ENCODE data around the gene MYOZ1. TPM values are rescaled to one million over a fixed set of nuclear protein-coding genes. Genes with fewer than 3 reads are reported as not detected.
"Not testable (repeated sequence)": the region's sequence is repeated elsewhere in the genome, so short reads cannot be mapped to it uniquely, and the experiment has no call there.

Gene MYOZ1
- total RNA-seq, 1 donor from 2014 or later, result 706 TPM

DNA sequence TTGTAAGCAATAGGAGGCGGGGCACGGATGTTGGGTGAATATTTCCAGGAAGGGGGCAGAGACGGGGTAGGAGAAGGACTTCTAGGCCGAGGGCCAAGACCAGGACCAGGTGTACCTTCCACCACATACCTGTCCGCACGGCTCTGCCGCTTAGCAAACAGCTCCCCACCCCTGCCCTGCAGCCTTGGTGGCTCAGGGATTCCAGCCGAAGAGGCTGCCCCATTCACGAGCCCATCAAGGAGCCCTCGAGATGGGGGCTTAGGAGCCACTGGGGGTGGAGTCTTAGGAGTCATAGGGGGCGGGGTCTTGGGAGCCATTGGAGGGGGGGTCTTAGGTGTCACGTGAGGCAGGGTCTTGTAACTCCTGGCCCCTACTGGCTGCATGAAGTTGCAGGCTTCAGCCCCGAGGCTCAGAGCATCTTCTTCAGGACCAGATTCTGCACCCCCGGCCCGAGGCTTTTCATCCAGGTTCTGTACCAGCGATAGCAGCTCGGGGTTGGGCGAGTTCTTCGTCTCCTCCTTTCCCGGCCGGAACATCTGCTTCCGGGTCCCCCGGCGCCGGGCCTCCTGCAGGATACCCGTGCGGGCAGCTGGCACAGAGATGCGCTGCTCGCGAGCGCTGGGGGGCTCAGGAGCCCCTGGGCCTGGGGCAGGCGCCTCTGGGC is 6.1 kb upstream of the MYOZ1 start:
- peak; percentile 89 for DNase-seq

DNA sequence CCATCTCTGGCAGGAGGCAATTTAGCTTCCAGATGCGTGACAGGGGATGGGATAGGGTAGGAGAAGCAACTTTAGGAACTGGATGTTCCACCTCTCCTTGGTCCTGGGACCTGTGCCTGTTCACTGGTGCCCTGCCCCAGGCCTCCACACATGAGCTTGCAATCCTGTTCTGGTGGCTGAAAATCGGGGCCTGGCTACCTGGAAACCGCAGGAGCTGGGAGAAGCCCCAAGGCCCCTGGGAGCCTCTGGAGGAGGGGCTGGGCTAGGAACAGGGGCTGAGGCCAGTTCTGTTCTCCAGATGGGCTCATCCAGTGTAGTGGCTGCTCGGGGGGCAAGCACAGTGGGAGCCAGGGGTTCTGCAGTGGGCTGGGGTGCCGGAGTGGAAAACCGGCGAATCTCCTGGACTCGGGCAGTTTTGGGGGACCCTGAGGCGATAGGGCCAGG is 5.3 kb upstream of the MYOZ1 start:
- DNase-seq, result no peak

DNA sequence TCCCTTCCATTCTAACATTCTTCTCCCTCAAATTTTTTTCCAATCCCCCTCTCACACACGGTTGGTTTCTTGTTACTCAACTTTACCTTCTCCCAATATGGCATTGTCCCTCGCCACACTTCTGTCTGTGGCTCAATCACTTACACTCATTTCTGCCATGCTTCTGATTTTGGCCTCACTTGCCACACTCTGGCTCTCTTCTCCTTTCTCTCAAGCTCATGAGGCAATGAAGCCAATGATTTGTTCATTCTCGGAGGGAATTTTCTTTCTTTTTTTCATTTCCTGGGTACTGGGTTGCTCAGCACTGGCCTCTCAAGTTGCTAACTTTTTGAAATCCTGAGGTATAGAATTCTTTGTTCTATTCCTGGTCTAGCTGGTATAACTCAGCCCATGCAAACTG is 4.0 kb upstream of the MYOZ1 start:
- DNase-seq, result no peak

DNA sequence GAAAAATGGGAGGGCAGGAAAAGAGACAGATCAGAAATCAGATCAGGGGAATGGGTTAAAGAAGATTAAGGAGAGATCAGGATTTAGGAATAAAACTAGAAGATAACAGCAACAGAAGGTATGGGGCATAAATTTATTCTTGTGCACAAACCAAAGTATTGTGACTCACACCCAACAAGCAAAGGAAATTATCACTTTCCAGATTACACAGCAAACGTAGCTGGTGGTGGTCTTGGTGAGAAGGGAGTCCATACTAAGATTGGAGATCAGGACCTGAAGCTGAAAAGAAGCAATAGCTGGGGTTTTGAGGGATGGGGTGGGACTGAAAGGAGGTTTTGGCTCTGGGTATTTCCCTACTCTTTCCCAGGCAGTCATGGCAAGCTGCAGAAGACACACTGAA is 3.5 kb upstream of the MYOZ1 start:
- DNase-seq, result no peak

DNA sequence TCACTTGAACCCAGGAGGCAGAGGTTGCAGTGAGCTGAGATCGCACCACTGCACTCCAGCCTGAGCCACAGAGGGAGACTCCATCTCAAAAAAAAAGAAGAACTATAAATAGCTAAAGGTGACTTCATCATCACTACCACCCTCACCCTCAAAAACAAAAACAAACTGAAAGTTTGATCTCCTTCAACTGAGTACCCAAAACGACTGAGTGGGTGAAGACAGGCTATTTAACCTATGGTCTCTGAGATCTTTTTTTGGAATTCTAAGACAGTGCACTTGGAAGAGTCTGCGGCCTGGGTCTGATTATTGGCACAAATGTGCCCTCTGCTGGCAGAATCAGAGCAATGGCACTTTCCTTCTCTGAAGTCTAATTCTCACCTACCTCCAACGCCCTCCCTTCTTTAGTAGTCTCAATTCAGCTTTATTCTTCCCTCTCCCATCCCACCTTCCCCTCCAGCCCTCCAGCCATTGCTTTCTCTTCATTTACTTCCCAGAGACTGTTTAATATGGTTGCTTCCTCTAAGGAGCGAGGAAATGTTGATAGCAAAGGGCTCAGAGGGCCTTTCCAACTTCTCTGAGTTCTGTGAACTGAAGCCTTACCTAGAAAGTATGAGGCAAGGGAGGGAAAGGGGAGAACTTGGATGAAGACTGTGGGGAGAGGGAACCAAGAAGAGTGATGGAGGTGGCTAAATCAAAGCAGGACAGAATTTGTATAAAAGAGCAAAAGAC is 2.9 kb upstream of the MYOZ1 start:
- peak; percentile 88 for DNase-seq

GRCh38 chr10:73643362-73643761 is 2.1 kb upstream of the MYOZ1 start:
- no peak for DNase-seq

DNA sequence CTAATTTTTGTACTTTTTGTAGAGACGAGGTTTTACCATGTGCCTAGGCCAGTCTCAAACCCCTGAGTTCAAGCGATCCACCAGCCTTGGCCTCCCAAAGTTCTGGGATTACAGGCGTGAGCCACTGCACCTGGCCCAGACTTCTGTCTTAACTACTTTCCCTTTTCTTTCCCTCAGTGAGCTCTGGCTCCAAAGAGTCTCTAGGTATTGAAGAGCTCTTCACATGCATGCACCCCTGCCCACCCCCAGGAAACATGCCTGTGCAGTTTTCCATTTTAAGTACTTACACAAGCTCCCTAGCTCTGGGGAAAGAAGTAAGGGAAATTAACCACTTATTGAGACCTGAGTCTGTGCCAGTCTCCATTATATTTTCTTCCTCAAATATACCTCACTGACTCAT is 2.0 kb downstream of the MYOZ1 start:
- no peak for DNase-seq

DNA sequence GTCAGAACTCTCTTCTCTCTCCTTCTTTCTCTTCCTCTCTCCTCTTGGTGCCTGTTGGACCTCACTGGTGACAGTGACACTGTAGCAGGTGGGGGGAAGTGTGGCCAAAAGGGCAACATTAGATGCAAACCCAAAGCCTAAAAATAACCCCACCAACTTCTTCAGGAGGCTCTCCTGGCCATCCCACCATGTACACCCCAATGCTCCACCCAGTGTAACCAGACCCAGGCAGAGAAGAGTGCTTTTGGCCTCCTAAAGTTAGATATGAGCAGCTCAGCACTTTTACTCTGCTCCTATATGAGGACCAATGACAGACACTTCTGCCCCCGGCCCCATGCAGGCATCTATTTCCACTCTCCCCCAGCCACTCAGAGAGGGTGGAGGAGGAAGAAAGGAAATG is 5.5 kb downstream of the MYOZ1 start:
- DNase-seq, result peak; percentile 73

GRCh38 chr10:73634421-73634820 is 6.9 kb downstream of the MYOZ1 start:
- peak; percentile 84 for DNase-seq

GRCh38 chr10:73629165-73629564 is 12.1 kb downstream of the MYOZ1 start:
- DNase-seq, result no peak

GRCh38 chr10:73628405-73628804 is 12.9 kb downstream of the MYOZ1 start:
- DNase-seq, result peak; percentile 30

DNA sequence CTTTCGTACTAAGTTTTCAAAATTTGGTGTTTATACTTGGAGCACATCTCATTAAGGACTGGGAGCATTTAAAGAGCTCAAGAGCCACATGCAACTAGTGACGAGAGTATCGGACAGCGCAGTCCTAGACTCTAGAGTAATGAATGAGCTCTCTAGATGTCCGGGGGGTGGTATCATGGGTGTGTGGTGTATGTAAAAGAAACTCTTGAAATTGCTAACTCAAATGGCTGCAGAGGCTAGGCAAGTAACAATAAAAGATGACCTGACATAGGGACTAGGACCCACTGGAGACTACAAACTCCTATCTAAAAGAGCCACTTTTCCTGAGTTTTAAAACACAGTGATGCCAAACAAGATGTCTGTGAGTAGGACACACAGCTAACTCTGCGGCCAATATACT is 14.0 kb downstream of the MYOZ1 start:
- DNase-seq, result no peak

- DNase-seq, result peak; percentile 99
Measured at GRCh38 chr10:73625884-73626752, 15.2 kb downstream of the MYOZ1 start.

DNA sequence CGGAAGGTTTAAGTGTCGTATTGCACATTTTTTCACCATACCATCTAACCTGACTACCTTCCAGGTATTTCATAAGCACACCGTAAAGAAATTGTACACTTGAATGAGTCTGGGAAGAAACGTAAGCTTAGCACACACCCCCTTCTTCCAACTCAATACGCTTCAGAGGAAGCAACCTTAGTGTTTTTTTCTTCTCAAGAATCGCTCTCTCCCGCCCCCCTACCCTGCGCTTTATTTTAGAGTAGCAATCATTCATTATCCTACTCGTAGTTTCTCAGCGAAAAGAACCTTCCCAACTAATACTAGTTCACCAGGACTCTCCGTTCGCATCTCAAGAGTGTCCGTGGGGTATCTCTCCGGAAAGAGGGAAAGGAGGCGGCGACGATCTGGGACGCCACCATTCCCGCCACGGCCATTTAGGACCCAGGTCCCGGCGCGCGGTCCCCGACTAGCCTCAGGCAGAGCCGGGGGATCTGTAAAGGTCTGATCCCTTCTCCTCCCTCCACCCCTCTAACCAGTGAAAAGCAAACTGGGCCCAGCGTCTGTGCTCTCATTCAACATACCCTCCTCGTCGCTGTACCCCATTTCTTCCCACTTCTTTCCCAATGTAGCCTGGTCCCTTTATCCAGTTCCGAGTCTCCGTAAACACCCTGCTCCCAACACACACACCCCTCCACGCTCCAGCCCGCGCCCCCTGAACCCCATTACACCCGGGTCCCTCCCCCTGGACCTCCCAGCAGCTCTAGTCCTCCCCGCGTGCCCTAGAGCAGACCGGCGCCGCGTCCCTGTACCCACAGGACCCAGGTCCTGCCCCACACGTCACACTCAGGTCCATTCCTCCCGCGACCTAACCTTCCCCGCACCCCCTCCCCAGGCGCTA is 16.0 kb downstream of the MYOZ1 start:
- peak; percentile 64 for DNase-seq

DNA sequence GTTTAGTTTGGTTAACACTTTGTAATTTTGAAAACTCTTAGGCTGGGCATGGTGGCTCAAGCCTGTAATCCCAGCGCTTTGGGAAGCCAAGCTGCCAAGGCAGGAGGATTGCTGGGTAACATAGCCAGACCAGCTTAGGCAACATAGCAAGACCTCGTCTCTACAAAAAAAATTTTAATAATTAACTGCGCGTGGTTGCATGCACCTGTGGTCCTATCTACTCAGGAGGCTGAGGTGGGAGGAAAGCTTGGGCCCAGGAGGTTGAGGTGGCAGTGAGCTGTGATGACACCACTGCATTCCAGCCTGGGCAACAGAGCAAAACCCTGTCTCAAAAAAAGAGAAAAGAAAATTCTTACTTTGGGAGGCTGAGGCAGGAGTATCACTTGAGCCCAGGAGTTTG is 18.2 kb downstream of the MYOZ1 start:
- DNase-seq, result no peak

DNA sequence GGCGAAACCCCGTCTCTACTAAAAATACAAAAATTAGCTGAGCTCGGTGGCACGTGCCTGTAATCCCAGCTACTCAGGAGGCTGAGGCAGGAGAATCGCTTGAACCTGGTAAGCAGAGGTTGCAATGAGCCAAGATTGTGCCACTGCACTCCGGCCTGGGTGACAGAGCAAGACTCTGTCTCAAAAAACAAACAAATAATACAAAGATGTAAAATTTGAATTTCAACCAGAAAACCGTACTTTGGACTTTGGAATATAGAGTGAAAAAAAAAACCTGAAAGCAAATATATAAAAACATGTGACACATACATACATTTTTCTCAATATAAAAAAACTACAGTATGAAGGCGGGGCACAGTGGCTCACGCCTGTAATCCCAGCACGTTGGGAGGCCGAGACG is 20.3 kb downstream of the MYOZ1 start:
- not testable (repeated sequence) for DNase-seq

DNA sequence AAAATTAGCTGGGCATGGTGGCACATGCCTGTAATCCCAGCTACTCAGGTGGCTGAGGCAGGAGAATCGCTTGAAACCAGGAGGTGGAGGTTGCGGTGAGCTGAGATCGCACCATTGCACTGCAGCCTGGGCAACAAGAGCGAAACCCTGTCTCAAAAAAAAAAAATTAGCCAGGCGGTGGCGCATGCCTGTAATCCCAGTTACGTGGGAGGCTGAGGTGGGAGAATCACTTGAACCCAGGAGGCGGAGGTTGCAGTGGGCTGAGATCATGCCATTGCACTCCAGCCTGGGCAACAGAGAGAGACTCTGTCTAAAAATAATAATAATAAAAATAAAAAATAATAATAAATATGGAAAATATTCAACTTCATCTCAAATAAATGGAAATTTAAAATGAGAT is 24.1 kb downstream of the MYOZ1 start:
- DNase-seq, result not testable (repeated sequence)

GRCh38 chr10:73614720-73615119 is 26.6 kb downstream of the MYOZ1 start:
- DNase-seq, result no peak

GRCh38 chr10:73609116-73609515 is 32.2 kb downstream of the MYOZ1 start:
- DNase-seq, result no peak

DNA sequence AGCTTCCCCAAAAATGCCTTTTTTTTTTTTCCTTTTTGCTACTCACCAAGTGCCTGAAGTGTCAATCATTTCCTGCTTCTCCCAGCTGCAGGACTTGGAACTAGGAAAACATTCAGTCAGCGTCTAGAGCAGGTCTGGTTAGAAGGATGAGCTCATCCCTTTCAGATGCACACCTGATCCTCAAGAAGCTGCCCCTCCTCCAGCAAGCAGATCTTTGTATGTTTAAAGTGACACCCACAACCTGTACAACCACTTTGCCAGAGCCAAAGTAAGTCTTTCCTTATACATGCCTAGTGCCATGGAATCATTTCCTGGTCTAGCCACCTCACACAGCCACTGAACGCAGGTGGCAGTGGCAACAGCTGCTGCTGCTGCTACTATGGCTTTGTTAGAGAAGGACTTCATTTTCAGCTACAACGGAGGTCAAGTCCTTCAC is 39.8 kb downstream of the MYOZ1 start:
- peak; percentile 83 for DNase-seq

DNA sequence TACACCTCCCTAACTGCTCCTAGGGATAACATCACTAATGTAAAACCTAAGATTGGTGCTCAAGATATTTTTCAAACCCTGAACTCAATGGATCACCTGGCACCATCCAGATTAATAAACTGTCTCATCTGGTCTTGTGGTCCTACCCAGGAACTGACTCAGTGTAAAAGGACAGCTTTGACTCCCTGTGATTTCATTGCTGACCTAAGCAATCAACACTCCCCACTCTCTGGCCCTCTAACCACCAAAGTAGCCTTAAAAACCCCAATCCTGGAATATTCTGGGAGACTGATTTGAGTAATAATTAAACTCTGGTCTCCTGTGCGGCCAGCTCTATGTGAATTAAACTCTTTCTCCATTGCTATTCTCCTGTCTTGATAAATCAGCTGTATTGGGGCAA is 43.9 kb downstream of the MYOZ1 start:
- DNase-seq, result no peak

DNA sequence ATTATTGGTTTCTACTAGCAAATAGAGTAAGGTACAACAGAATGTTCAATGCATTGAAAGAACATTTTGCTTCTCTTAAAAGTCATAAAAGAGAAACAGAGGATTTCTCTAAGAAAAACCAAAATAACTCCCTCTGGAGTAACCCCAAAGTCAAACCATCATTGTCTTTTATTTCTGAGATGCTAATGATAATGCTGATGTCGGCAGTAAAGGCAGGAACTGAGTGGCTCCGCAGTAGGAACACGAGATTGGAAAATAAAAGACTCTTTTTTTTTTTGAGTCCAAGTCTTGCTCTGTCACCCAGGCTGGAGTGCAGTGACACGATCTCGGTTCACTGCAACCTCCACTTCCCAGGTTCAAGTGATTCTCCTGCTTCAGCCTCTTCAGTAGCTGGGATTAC is 47.5 kb downstream of the MYOZ1 start:
- DNase-seq, result no peak

All from tongue (tissue), 2 donors.